Hematopoietic multipotent progenitor cell (in vitro differentiated cells): ENCODE measurements around the gene SLC34A1. TPM values are rescaled to one million over a fixed set of nuclear protein-coding genes. Genes with fewer than 3 reads are reported as not detected.

Experiments used
- DNase-seq, 3 donors: peaks; one replicate each; pipeline ENCODE4 v3.0.0-alpha.2; 2011 to 2015; ENCODE audit warnings: low read depth in 2 of 3, low spot score in 2 of 3
- total RNA-seq: library from RNA; depleted of rRNA; stranded (reverse); fragments of >200 nt; gene quantifications from one replicate; pipeline ENCODE4 v1.2.3, GENCODE V29; 2012

SLC34A1 gene
- total RNA-seq, 1 donor: under 0.01 TPM

GRCh38 chr5:177429248-177430040 is 45.2 kb downstream of the SLC34A1 start:
- DNase-seq: peak in 2 of 3 donors; percentile 82 to 92

- DNase-seq: no peak
Measured at GRCh38 chr5:177430140-177430951, 46.1 kb downstream of the SLC34A1 start.

- DNase-seq: no peak
Measured at GRCh38 chr5:177430972-177431316, 46.7 kb downstream of the SLC34A1 start.

- DNase-seq: peak in 2 of 3 donors; percentile 82 to 89
Measured at GRCh38 chr5:177431317-177432142, 47.3 kb downstream of the SLC34A1 start.

- no peak for DNase-seq
Measured at GRCh38 chr5:177432143-177432838, 48.1 kb downstream of the SLC34A1 start.

GRCh38 chr5:177432839-177433657 is 48.8 kb downstream of the SLC34A1 start:
- no peak for DNase-seq

GRCh38 chr5:177433658-177434217 is 49.5 kb downstream of the SLC34A1 start:
- no peak for DNase-seq

GRCh38 chr5:177434437-177434836 is 50.2 kb downstream of the SLC34A1 start:
- no peak for DNase-seq

GRCh38 chr5:177434942-177435738 is 50.9 kb downstream of the SLC34A1 start:
- no peak for DNase-seq

- no peak for DNase-seq
Measured at GRCh38 chr5:177435847-177436536, 51.8 kb downstream of the SLC34A1 start.

- no peak for DNase-seq
Measured at GRCh38 chr5:177437623-177438022, 53.4 kb downstream of the SLC34A1 start.

GRCh38 chr5:177438468-177438867 is 54.2 kb downstream of the SLC34A1 start:
- DNase-seq: no peak

GRCh38 chr5:177439518-177440053 is 55.4 kb downstream of the SLC34A1 start:
- DNase-seq: no peak

GRCh38 chr5:177440211-177440989 is 56.2 kb downstream of the SLC34A1 start:
- DNase-seq: no peak

GRCh38 chr5:177440990-177441780 is 57.0 kb downstream of the SLC34A1 start:
- DNase-seq: no peak
